Panc1 (cell line): ENCODE measurements around the gene APOBR. TPM values are rescaled to one million over a fixed set of nuclear protein-coding genes. Genes with fewer than 3 reads are reported as not detected.

Experiments used
- ATAC-seq: fragments of 200-7000 bp; cut with Tn5 transposase; 2 replicates; pipeline ENCODE4 v1.9.1; 2020; ENCODE audit warnings: mild to moderate bottlenecking, moderate library complexity
- BruUV-seq: library from RNA; stranded (reverse); fragments of 400-500 nt; replicated peaks from 2 replicates; lab custom pipeline; 2021; lab: Mats Ljungman, UMichigan
- CTCF ChIA-PET: fragments of 300-600 bp; sonication (Branson Sonifier 250); formaldehyde crosslinking; loops from one replicate; lab custom pipeline; 2022; ENCODE audit warnings: antibody characterized with exemption; lab: Charles Lee
- POLR2A ChIA-PET: fragments of 300-600 bp; sonication (Branson Sonifier 250); formaldehyde crosslinking; loops from one replicate; lab custom pipeline; 2022; ENCODE audit warnings: antibody characterized with exemption; lab: Charles Lee
- DNase-seq: peaks from one replicate; pipeline ENCODE4 v3.0.0-alpha.2; 2010; ENCODE audit warnings: low read depth, low spot score
- H3K27ac ChIP-seq: 2 replicates; pipeline ENCODE4 v1.5.1; 2011; ENCODE audit warnings: mild to moderate bottlenecking, low read length, inconsistent platforms
- H3K27me3 ChIP-seq: fragments of 200-500 bp; sonication (Bioruptor generic); 2 replicates; pipeline ENCODE4 v1.6.0; 2014; ENCODE audit warnings: low read length, inconsistent platforms; ENCODE audit not compliant: control insufficient read depth, insufficient read depth
- H3K36me3 ChIP-seq: fragments of 200-500 bp; sonication (Bioruptor generic); 2 replicates; pipeline ENCODE4 v1.5.1; 2014; ENCODE audit warnings: inconsistent platforms, mild to moderate bottlenecking, low read length, moderate library complexity; ENCODE audit not compliant: control insufficient read depth, insufficient read depth
- H3K4me1 ChIP-seq: 2 replicates; pipeline ENCODE4 v1.5.1; 2011; ENCODE audit warnings: inconsistent platforms, mild to moderate bottlenecking, low read length, moderate library complexity; ENCODE audit not compliant: control insufficient read depth, insufficient read depth
- H3K4me3 ChIP-seq, 2 experiments: 2 replicates each; pipeline ENCODE4 v1.5.1; 2011 to 2012; ENCODE audit warnings: low read depth in 2 of 2, low read length in 2 of 2, mild to moderate bottlenecking in 2 of 2, inconsistent platforms in 1 of 2, moderate library complexity in 1 of 2
- H3K9me3 ChIP-seq: fragments of 200-500 bp; sonication (Bioruptor generic); 2 replicates; pipeline ENCODE4 v1.5.1; 2014; ENCODE audit warnings: low read depth, mild to moderate bottlenecking, inconsistent platforms, low read length, moderate library complexity; ENCODE audit not compliant: control insufficient read depth, insufficient read depth
- CTCF ChIP-seq: fragments of 450-650 bp; IDR thresholded peaks from 2 replicates; pipeline ENCODE4 v1.5.1; 2017; ENCODE audit warnings: mild to moderate bottlenecking
- POLR2AphosphoS5 ChIP-seq: IDR thresholded peaks from 2 replicates; pipeline ENCODE4 v1.6.1; 2012; ENCODE audit warnings: mild to moderate bottlenecking, low read depth, low read length, moderate library complexity
- SIN3A ChIP-seq: IDR thresholded peaks from 2 replicates; pipeline ENCODE4 v1.6.1; 2012; ENCODE audit warnings: low read depth, mild to moderate bottlenecking, low read length, moderate library complexity, borderline replicate concordance; ENCODE audit not compliant: insufficient read depth
- TCF7L2 ChIP-seq: IDR thresholded peaks from 2 replicates; pipeline ENCODE4 v1.6.1; 2011; ENCODE audit warnings: mild to moderate bottlenecking, low read depth, low read length, inconsistent platforms
- in situ Hi-C: cut with HindIII; loops from 2 replicates; pipeline ENCODE4 v1.10.0; 2016; ENCODE audit warnings: low sequenced_read_pairs, low pct_unique_long_range_greater_than_20kb
- intact Hi-C: fragments of 100-400 bp; cut with micrococcal nuclease; formaldehyde crosslinking; loops from one replicate; pipeline ENCODE4 v1.10.0; 2022; ENCODE audit not compliant: unreplicated experiment
- total RNA-seq: library from RNA; stranded (reverse); gene quantifications from one replicate; pipeline ENCODE4 v1.2.1, GENCODE V29; 2021; ENCODE audit not compliant: unreplicated experiment
- TF ChIP-seq, protein P1 (sequence below), 2 experiments: IDR thresholded peaks; 2 replicates each; pipeline ENCODE4 v1.6.1; 2011 to 2012; ENCODE audit warnings: low read depth in 2 of 2, control low read depth in 1 of 2, low read length in 1 of 2, mild to moderate bottlenecking in 1 of 2, moderate library complexity in 1 of 2; ENCODE audit not compliant: insufficient read depth in 1 of 2

APOBR gene
- total RNA-seq, 1 experiment from 2014 or later, result 0.13 TPM

DNA sequence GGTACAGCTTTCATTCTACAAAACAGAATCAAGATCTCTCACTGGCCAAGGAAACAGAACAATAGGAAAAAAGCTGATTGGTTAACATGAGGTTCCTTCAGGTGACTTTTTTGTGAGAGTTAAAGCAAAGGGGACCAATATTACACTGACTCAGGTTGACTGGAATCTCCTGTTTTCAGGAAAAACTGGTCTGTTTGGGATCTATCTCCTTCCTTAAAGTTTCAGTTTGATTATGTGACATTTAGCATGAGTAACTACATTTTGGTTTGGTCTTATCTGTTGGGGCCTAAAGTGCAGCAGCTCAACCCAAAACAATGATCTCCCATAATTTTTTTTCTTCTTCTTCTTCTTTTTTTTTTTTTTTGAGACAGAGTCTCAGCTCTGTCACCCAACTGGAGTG is 34.7 kb downstream of the APOBR start:
- no peaks in the 10 kb centered on the region for H3K4me1 ChIP-seq
- no TSS peak for BruUV-seq
- intact Hi-C loops, result no loop called here
- no peaks in the 10 kb centered on the region for H3K27me3 ChIP-seq
- no peak overlapping the region for H3K4me3 ChIP-seq
- no peaks in the 10 kb centered on the region for H3K36me3 ChIP-seq
- no peak for DNase-seq
- TF ChIP-seq POLR2AphosphoS5 (no peak), CTCF (no peak), TCF7L2 (no peak), SIN3A (no peak)
- TF ChIP-seq, protein P1, sequence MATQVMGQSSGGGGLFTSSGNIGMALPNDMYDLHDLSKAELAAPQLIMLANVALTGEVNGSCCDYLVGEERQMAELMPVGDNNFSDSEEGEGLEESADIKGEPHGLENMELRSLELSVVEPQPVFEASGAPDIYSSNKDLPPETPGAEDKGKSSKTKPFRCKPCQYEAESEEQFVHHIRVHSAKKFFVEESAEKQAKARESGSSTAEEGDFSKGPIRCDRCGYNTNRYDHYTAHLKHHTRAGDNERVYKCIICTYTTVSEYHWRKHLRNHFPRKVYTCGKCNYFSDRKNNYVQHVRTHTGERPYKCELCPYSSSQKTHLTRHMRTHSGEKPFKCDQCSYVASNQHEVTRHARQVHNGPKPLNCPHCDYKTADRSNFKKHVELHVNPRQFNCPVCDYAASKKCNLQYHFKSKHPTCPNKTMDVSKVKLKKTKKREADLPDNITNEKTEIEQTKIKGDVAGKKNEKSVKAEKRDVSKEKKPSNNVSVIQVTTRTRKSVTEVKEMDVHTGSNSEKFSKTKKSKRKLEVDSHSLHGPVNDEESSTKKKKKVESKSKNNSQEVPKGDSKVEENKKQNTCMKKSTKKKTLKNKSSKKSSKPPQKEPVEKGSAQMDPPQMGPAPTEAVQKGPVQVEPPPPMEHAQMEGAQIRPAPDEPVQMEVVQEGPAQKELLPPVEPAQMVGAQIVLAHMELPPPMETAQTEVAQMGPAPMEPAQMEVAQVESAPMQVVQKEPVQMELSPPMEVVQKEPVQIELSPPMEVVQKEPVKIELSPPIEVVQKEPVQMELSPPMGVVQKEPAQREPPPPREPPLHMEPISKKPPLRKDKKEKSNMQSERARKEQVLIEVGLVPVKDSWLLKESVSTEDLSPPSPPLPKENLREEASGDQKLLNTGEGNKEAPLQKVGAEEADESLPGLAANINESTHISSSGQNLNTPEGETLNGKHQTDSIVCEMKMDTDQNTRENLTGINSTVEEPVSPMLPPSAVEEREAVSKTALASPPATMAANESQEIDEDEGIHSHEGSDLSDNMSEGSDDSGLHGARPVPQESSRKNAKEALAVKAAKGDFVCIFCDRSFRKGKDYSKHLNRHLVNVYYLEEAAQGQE (IDR thresholded peaks at IDR 0.05; ENCODE audit: insufficient read depth in 1 of 2, low read depth in 2 of 2, low read length in 1 of 2), result no peak
- no peak for ATAC-seq
- in situ Hi-C loops, result no loop called here
- POLR2A ChIA-PET, result no interaction called here
- no peak overlapping the region for H3K27ac ChIP-seq
- no peaks in the 10 kb centered on the region for H3K9me3 ChIP-seq
- CTCF ChIA-PET, result no interaction called here

GRCh38 chr16:28531777-28532744 is 37.6 kb downstream of the APOBR start:
- in situ Hi-C loops, result no loop called here
- no peak for TF ChIP-seq POLR2AphosphoS5
- intact Hi-C loops, result no loop called here
- ATAC-seq (peak; percentile 76), DNase-seq (no peak)
- no peak overlapping the region for H3K4me3 ChIP-seq
- ChIA-PET POLR2A (interaction anchor here (0.5 kb wide), 1 partner anchor 86 kb away, joined by 4 read pairs; no protein-coding TSS in a partner anchor), CTCF (no interaction called here)
- H3K4me1 ChIP-seq, result no peaks in the 10 kb centered on the region
- H3K9me3 ChIP-seq, result no peaks in the 10 kb centered on the region
- BruUV-seq, result no TSS peak
- no peaks in the 10 kb centered on the region for H3K27me3 ChIP-seq
- H3K36me3 ChIP-seq, result no peaks in the 10 kb centered on the region
- no peak overlapping the region for H3K27ac ChIP-seq
